Neural progenitor cell (in vitro differentiated cells): ENCODE data around the gene BCL2L11. TPM values are rescaled to one million over a fixed set of nuclear protein-coding genes. Genes with fewer than 3 reads are reported as not detected.

Experiments
- DNase-seq: peaks from one replicate; pipeline ENCODE4 v3.0.0-alpha.2; 2016; ENCODE audit warnings: low spot score
- H2AFZ ChIP-seq: fragments of 200-600 bp; sonication (generic); replicated peaks from 2 replicates; pipeline ENCODE4 v1.6.1; 2016; ENCODE audit warnings: antibody characterized with exemption
- H3F3A ChIP-seq: fragments of 200-600 bp; sonication (generic); 2 replicates; pipeline ENCODE4 v1.6.1; 2016; ENCODE audit warnings: antibody characterized with exemption, low read depth
- H3K27ac ChIP-seq: fragments of 200-600 bp; sonication (generic); 2 replicates; pipeline ENCODE4 v1.5.1; 2016; ENCODE audit warnings: mild to moderate bottlenecking
- H3K27me3 ChIP-seq: fragments of 200-600 bp; sonication (generic); 2 replicates; pipeline ENCODE4 v1.6.1; 2016; ENCODE audit warnings: mild to moderate bottlenecking, moderate library complexity
- H3K36me3 ChIP-seq: fragments of 200-600 bp; sonication (generic); 2 replicates; pipeline ENCODE4 v1.5.1; 2016
- H3K4me1 ChIP-seq: fragments of 200-600 bp; sonication (generic); 2 replicates; pipeline ENCODE4 v1.6.1; 2016; ENCODE audit warnings: mixed run types
- H3K4me2 ChIP-seq: fragments of 200-600 bp; sonication (generic); 2 replicates; pipeline ENCODE4 v1.6.1; 2016
- H3K4me3 ChIP-seq: fragments of 200-600 bp; sonication (generic); 2 replicates; pipeline ENCODE4 v1.5.1; 2016
- H3K79me2 ChIP-seq: fragments of 200-600 bp; sonication (generic); 2 replicates; pipeline ENCODE4 v1.6.1; 2016; ENCODE audit warnings: low read depth
- H3K9ac ChIP-seq: fragments of 200-600 bp; sonication (generic); 2 replicates; pipeline ENCODE4 v1.6.1; 2016
- H3K9me3 ChIP-seq: fragments of 200-600 bp; sonication (generic); 2 replicates; pipeline ENCODE4 v1.5.1; 2016; ENCODE audit warnings: low read depth
- H4K20me1 ChIP-seq: fragments of 200-600 bp; sonication (generic); 2 replicates; pipeline ENCODE4 v1.6.1; 2016; ENCODE audit warnings: low read depth
- H3K27ac Mint-ChIP-seq: 3 replicates; pipeline ENCODE4 v1.8.0; 2021; ENCODE audit warnings: mixed read lengths
- H3K27me3 Mint-ChIP-seq: 2 replicates; pipeline ENCODE4 v1.8.0; 2022; ENCODE audit warnings: low read depth, mild to moderate bottlenecking, inconsistent platforms, moderate library complexity, mixed read lengths; ENCODE audit not compliant: insufficient read depth
- H3K36me3 Mint-ChIP-seq: 3 replicates; pipeline ENCODE4 v1.8.0; 2021; ENCODE audit warnings: mixed read lengths
- H3K4me1 Mint-ChIP-seq: 3 replicates; pipeline ENCODE4 v1.8.0; 2021; ENCODE audit warnings: mixed read lengths
- H3K4me3 Mint-ChIP-seq: 3 replicates; pipeline ENCODE4 v1.8.0; 2021; ENCODE audit warnings: mild to moderate bottlenecking, moderate library complexity, mixed read lengths
- H3K9me3 Mint-ChIP-seq: 3 replicates; pipeline ENCODE4 v1.8.0; 2020; ENCODE audit warnings: mixed read lengths
- EZH2 ChIP-seq: fragments of 200-600 bp; sonication (generic); IDR thresholded peaks from 2 replicates; pipeline ENCODE4 v1.6.1; 2017; ENCODE audit warnings: antibody characterized with exemption, mild to moderate bottlenecking, moderate library complexity
- EZH2phosphoT487 ChIP-seq: fragments of 200-600 bp; sonication (generic); IDR thresholded peaks from 2 replicates; pipeline ENCODE4 v1.6.1; 2017; ENCODE audit warnings: antibody characterized with exemption
- total RNA-seq: library from RNA; depleted of rRNA; stranded (reverse); fragments of >200 nt; gene quantifications from 2 replicates; pipeline ENCODE4 v1.2.3, GENCODE V29; 2015; ENCODE audit warnings: low replicate concordance
- TF ChIP-seq, protein P1 (sequence below): fragments of 200-600 bp; sonication (generic); IDR thresholded peaks from 2 replicates; pipeline ENCODE4 v1.5.1; 2017; ENCODE audit warnings: antibody characterized with exemption, mild to moderate bottlenecking

Gene BCL2L11
- total RNA-seq, 1 donor from 2014 or later, result 46.9 TPM

GRCh38 chr2:111176388-111176787 is 55.7 kb downstream of the BCL2L11 start:
- no peak overlapping the region for H3K4me3 Mint-ChIP-seq
- TF ChIP-seq, protein P1, sequence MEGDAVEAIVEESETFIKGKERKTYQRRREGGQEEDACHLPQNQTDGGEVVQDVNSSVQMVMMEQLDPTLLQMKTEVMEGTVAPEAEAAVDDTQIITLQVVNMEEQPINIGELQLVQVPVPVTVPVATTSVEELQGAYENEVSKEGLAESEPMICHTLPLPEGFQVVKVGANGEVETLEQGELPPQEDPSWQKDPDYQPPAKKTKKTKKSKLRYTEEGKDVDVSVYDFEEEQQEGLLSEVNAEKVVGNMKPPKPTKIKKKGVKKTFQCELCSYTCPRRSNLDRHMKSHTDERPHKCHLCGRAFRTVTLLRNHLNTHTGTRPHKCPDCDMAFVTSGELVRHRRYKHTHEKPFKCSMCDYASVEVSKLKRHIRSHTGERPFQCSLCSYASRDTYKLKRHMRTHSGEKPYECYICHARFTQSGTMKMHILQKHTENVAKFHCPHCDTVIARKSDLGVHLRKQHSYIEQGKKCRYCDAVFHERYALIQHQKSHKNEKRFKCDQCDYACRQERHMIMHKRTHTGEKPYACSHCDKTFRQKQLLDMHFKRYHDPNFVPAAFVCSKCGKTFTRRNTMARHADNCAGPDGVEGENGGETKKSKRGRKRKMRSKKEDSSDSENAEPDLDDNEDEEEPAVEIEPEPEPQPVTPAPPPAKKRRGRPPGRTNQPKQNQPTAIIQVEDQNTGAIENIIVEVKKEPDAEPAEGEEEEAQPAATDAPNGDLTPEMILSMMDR, result no peak
- no peak for TF ChIP-seq EZH2
- no peak for TF ChIP-seq EZH2phosphoT487

GRCh38 chr2:111176867-111177266 is 56.2 kb downstream of the BCL2L11 start:
- H3K9me3 Mint-ChIP-seq, result no peaks in the 10 kb centered on the region
- H3K27me3 ChIP-seq, result no peaks in the 10 kb centered on the region
- peaks cover 5% of the 10 kb centered on the region for H3K27me3 Mint-ChIP-seq
- no peaks in the 10 kb centered on the region for H3K9me3 ChIP-seq
- no peak overlapping the region for H3K4me3 ChIP-seq
- no peaks in the 10 kb centered on the region for H3K36me3 ChIP-seq
- no peak overlapping the region for H2AFZ ChIP-seq
- H3K27ac Mint-ChIP-seq, result no peak overlapping the region
- no peaks in the 10 kb centered on the region for H4K20me1 ChIP-seq
- no peaks in the 10 kb centered on the region for H3K4me1 Mint-ChIP-seq
- peaks cover 7% of the 10 kb centered on the region for H3K4me1 ChIP-seq
- no peaks in the 10 kb centered on the region for H3K79me2 ChIP-seq
- H3K36me3 Mint-ChIP-seq, result no peaks in the 10 kb centered on the region
- no peak overlapping the region for H3K27ac ChIP-seq
- DNase-seq, result no peak
- H3K4me2 ChIP-seq, result no peak overlapping the region
- H3K9ac ChIP-seq, result no peak overlapping the region
- TF ChIP-seq, protein P1, result no peak
- TF ChIP-seq EZH2phosphoT487, result no peak
- no peak for TF ChIP-seq EZH2
- no peaks in the 10 kb centered on the region for H3F3A ChIP-seq
- H3K4me3 Mint-ChIP-seq, result no peak overlapping the region

More at GRCh38 chr2:111176388-111176787, 55.7 kb downstream of the BCL2L11 start:
- H4K20me1 ChIP-seq, result no peaks in the 10 kb centered on the region
- Mint-ChIP-seq H3K27me3 (peaks cover 5% of the 10 kb centered on the region), H3K4me1 (no peaks in the 10 kb centered on the region), H3K27ac (no peak overlapping the region), H3K9me3 (no peaks in the 10 kb centered on the region), H3K36me3 (no peaks in the 10 kb centered on the region)
- H3F3A ChIP-seq, result peaks cover 3% of the 10 kb centered on the region
- DNase-seq, result no peak
- no peaks in the 10 kb centered on the region for H3K79me2 ChIP-seq
- H3K9ac ChIP-seq, result no peak overlapping the region
- no peaks in the 10 kb centered on the region for H3K36me3 ChIP-seq
- H3K4me3 ChIP-seq, result no peak overlapping the region
- peaks cover 10% of the 10 kb centered on the region for H3K4me1 ChIP-seq
- H3K4me2 ChIP-seq, result no peak overlapping the region
- no peaks in the 10 kb centered on the region for H3K27me3 ChIP-seq
- H2AFZ ChIP-seq, result no peak overlapping the region
- H3K27ac ChIP-seq, result no peak overlapping the region
- H3K9me3 ChIP-seq, result no peaks in the 10 kb centered on the region

DNA sequence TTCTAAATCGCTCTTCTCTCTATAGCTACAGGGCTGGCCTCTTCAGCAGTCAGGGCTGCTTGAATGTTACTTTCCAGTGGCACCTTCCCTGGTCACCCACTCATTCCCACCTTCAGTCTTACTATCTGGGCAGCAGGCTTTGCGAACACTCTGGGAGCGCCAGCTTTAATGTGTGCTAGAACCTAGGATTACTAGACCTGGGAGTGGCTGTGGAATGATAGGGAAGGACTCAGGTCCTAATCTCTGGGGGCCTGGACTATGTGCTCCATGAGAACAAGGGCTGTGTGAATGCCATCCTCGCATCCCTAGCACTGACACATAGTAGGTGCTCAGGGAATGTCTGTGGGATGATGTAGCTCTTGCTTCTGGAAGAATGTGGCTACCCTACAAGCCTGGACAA is 57.6 kb downstream of the BCL2L11 start:
- Mint-ChIP-seq H3K9me3 (no peaks in the 10 kb centered on the region), H3K4me1 (no peaks in the 10 kb centered on the region), H3K36me3 (no peaks in the 10 kb centered on the region), H3K27ac (no peak overlapping the region), H3K4me3 (no peak overlapping the region), H3K27me3 (peaks cover 5% of the 10 kb centered on the region)
- no peak overlapping the region for H3K9ac ChIP-seq
- no peaks in the 10 kb centered on the region for H3K27me3 ChIP-seq
- H3K4me2 ChIP-seq, result no peak overlapping the region
- H4K20me1 ChIP-seq, result no peaks in the 10 kb centered on the region
- DNase-seq, result no peak
- no peak overlapping the region for H3K27ac ChIP-seq
- H3K4me1 ChIP-seq, result peaks cover 7% of the 10 kb centered on the region
- H3K79me2 ChIP-seq, result no peaks in the 10 kb centered on the region
- TF ChIP-seq, protein P1, result no peak
- TF ChIP-seq EZH2phosphoT487 (no peak), EZH2 (no peak)
- no peaks in the 10 kb centered on the region for H3K9me3 ChIP-seq
- H3K36me3 ChIP-seq, result no peaks in the 10 kb centered on the region
- H3K4me3 ChIP-seq, result no peak overlapping the region
- no peak overlapping the region for H2AFZ ChIP-seq
- H3F3A ChIP-seq, result no peaks in the 10 kb centered on the region
